Lower leg skin (tissue), 4 donors: Measurements from ENCODE around the gene STX8. TPM values are rescaled to one million over a fixed set of nuclear protein-coding genes. Genes with fewer than 3 reads are reported as not detected.

ENCODE experiments used
- DNase-seq, 2 donors: peaks; one replicate each; pipeline ENCODE4 v3.0.0-alpha.2; 2019; ENCODE audit warnings: low spot score in 2 of 2
- H3K4me3 ChIP-seq: fragments of 200-600 bp; sonication (generic); 2 replicates; pipeline ENCODE4 v1.5.1; 2017; ENCODE audit warnings: mild to moderate bottlenecking, low read depth; ENCODE audit not compliant: poor library complexity, severe bottlenecking
- POLR2A ChIP-seq, 2 donors: fragments of 450-650 bp; IDR thresholded peaks; one replicate each; pipeline ENCODE4 v1.6.1; 2016 to 2017; ENCODE audit warnings: antibody characterized with exemption in 2 of 2, mild to moderate bottlenecking in 1 of 2, moderate library complexity in 1 of 2
- WGBS, 2 donors: methylation state at CpG; one replicate each; pipeline ENCODE4 v1.1.5; 2018; 5-methylcytosine and 5-hydroxymethylcytosine counted together
- intact Hi-C: fragments of 100-400 bp; cut with DNase I; formaldehyde crosslinking; loops from one replicate; pipeline ENCODE4 v1.15.0; 2023; ENCODE audit warnings: low total_unique reads
- total RNA-seq, 4 donors: library from RNA; depleted of rRNA; stranded (reverse); fragments of >200 nt; gene quantifications; one replicate each; pipeline ENCODE4 v1.1.0, GENCODE V29; 2016
- TF ChIP-seq, protein P1 (sequence below), 3 donors: fragments of 450-650 bp; IDR thresholded peaks; one replicate each; pipeline ENCODE4 v1.5.1; 2016; ENCODE audit warnings: antibody characterized with exemption in 3 of 3, mild to moderate bottlenecking in 3 of 3, moderate library complexity in 2 of 3

The STX8 gene
- total RNA-seq, 4 donors from 2014 or later, result 32.1 to 56.4 (median 45.1) TPM

DNA sequence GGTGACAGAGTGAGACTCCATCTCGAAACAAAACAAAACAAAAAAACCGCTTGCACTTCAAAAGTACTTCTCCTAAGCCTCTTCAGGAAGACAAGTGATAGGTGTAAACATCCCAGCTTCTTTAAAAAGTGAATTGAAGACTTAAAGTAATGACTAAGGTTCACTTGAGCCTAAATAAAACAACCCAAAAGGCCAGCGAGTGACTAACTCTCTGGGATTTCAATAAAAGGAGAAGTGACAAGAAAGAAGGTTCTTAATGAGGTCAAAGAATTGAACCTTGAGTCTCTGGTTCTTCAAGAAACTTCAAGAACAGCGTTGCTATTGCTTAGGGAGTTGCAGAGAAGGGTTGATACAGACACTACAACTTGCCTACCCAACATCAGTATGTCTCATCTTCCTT lies 42.2 kb downstream of the STX8 start:
- H3K4me3 ChIP-seq, result no peak overlapping the region
- no peak for DNase-seq
- intact Hi-C loops, result no loop called here
- WGBS, 2 donors, result 92 to 95% methylated on average over 4 of the region's 4 CpGs
- no peak for TF ChIP-seq POLR2A (IDR thresholded peaks at IDR 0.05)
- TF ChIP-seq, protein P1, sequence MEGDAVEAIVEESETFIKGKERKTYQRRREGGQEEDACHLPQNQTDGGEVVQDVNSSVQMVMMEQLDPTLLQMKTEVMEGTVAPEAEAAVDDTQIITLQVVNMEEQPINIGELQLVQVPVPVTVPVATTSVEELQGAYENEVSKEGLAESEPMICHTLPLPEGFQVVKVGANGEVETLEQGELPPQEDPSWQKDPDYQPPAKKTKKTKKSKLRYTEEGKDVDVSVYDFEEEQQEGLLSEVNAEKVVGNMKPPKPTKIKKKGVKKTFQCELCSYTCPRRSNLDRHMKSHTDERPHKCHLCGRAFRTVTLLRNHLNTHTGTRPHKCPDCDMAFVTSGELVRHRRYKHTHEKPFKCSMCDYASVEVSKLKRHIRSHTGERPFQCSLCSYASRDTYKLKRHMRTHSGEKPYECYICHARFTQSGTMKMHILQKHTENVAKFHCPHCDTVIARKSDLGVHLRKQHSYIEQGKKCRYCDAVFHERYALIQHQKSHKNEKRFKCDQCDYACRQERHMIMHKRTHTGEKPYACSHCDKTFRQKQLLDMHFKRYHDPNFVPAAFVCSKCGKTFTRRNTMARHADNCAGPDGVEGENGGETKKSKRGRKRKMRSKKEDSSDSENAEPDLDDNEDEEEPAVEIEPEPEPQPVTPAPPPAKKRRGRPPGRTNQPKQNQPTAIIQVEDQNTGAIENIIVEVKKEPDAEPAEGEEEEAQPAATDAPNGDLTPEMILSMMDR (IDR thresholded peaks at IDR 0.05), result no peak

DNA sequence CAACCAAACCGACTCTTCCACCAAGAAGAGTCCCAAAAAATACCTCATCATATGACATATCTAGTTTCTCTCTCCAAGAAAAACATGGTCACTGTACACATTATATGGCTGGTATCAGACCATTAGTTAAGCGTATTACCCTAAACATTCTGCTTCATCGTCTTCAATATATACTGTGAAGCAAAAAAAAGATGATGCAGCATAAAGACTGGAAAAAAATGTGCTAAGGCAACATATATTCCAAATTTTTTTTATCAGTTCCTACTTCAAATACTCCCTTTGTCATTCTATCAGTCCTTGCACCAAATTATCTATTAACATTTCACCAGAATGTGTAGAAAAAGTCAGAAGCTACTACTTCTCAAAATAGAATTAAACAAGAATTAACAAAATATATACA lies 42.9 kb downstream of the STX8 start:
- WGBS, 2 donors, result 99% methylated on average over 3 of the region's 3 CpGs
- H3K4me3 ChIP-seq, result no peak overlapping the region
- no peak for DNase-seq
- intact Hi-C loops, result no loop called here
- TF ChIP-seq, protein P1 (IDR thresholded peaks at IDR 0.05), result no peak
- no peak for TF ChIP-seq POLR2A (IDR thresholded peaks at IDR 0.05)

DNA sequence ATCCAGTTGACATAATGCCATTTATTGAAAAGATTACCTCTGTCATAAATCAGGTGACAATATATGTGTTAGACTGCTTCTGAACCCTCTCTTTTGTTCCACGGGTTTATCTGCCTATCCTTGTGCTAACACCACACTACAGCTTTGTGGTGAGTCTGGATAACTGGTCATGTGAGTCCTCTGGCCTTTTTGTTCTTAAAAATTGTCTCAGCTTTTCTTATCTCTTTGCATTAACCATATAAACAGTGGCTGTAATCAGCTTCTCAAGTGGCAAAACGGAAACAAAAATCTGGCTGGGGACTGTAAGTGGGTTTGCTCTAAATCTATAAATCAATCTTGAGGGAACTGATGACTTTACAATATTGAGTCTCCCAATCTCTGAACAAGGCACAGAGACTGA lies 44.6 kb downstream of the STX8 start:
- no peak for DNase-seq
- WGBS, 2 donors, result 72 to 85% methylated on average over 2 of the region's 2 CpGs
- intact Hi-C loops, result no loop called here
- TF ChIP-seq POLR2A (IDR thresholded peaks at IDR 0.05), result no peak
- TF ChIP-seq, protein P1 (IDR thresholded peaks at IDR 0.05), result no peak
- no peak overlapping the region for H3K4me3 ChIP-seq

DNA sequence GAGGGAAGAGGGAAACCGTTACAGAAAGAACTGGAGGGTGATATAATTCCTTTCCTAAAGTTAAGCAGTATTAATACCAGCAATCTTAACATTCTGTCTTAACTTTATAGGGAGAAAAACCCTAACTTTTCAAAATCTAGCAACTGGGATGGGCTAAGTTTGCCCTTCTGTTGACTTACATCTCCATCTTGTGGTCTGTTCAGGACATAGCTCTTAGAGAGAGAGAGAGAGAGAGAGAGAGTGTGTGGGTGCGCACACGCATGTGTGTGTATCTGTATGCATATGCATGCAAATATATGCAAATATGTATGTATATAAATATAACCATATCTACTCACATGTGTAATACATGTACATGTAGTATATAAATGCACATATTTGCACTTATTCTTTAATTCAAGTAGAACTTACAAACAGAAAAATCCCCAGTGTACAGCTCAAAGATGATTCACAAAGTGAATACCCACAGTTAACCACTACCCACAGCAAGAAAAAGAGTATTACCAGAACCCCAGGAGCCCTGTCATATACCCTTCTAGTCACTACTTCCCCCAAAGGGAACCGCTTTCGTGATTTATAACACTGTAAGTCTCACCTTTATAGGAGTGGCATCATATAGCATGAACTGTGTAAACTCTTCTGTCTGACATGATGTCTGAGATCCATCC lies 46.5 kb downstream of the STX8 start:
- intact Hi-C loops, result no loop called here
- TF ChIP-seq, protein P1 (IDR thresholded peaks at IDR 0.05), result no peak
- no peak for TF ChIP-seq POLR2A (IDR thresholded peaks at IDR 0.05)
- no peak overlapping the region for H3K4me3 ChIP-seq
- 67 to 81% methylated on average over 4 to 5 of the region's 5 CpGs for WGBS, 2 donors
- DNase-seq, result no peak

GRCh38 chr17:9527788-9528187 lies 47.8 kb downstream of the STX8 start:
- WGBS, 2 donors, result 54 to 62% methylated on average over 3 of the region's 3 CpGs
- no peak overlapping the region for H3K4me3 ChIP-seq
- DNase-seq, result no peak
- intact Hi-C loops, result no loop called here
- TF ChIP-seq POLR2A (IDR thresholded peaks at IDR 0.05), result no peak
- TF ChIP-seq, protein P1 (IDR thresholded peaks at IDR 0.05), result no peak

DNA sequence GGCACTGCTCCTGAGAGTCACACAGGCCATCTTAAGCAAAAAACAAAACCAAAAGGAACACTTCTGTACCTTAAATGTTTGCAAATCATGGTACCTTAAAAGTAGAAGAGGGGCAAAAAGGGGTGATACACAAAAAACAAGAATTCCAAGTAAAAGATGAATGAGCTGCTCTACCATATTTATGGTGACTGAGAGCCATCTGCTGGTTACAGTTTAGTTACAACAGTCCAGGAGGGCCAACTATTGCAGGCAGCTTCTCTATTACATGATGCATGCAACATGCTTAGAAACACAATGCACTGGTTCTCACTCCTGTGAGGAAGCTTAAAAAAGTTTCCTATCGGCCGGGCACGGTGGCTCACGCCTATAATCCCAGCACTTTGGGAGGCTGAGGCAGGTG lies 53.5 kb downstream of the STX8 start:
- WGBS, 2 donors, result 47 to 60% methylated on average over 4 of the region's 4 CpGs
- intact Hi-C loops, result no loop called here
- no peak for TF ChIP-seq POLR2A (IDR thresholded peaks at IDR 0.05)
- TF ChIP-seq, protein P1 (IDR thresholded peaks at IDR 0.05), result no peak
- no peak overlapping the region for H3K4me3 ChIP-seq
- peak in 1 of 2 donors; percentile 20 for DNase-seq
